GM12878 (cell line): Measurements from ENCODE around the gene KRTAP12-4. TPM values are rescaled to one million over a fixed set of nuclear protein-coding genes. Genes with fewer than 3 reads are reported as not detected.
"Not testable (repeated sequence)": the region's sequence is repeated elsewhere in the genome, so short reads cannot be mapped to it uniquely, and the experiment has no call there.

Experiments
- ATAC-seq: fragments of 200-7000 bp; cut with Tn5 transposase; 3 replicates; pipeline ENCODE4 v1.9.1; 2020; ENCODE audit warnings: mild to moderate bottlenecking, moderate library complexity
- BruUV-seq: library from RNA; stranded (reverse); fragments of 400-500 nt; replicated peaks from 2 replicates; lab custom pipeline; 2021; lab: Mats Ljungman, UMichigan
- CTCF ChIA-PET: fragments of 300-600 bp; sonication (Branson Sonifier 250); formaldehyde crosslinking; extraction: SDS; loops from one replicate; lab custom pipeline; 2021; ENCODE audit warnings: inconsistent platforms; lab: Yijun Ruan, JAX
- POLR2A ChIA-PET: fragments of 350-600 bp; formaldehyde crosslinking; extraction: SDS; loops from one replicate; lab custom pipeline; 2021; ENCODE audit warnings: inconsistent platforms; lab: Charles Lee
- RAD21 ChIA-PET: fragments of 300-600 bp; sonication (Branson Sonifier 250); formaldehyde crosslinking; loops from one replicate; lab custom pipeline; 2023; ENCODE audit warnings: antibody characterized with exemption; ENCODE audit not compliant: unreplicated experiment; lab: Charles Lee
- SMC1A ChIA-PET: fragments of 300-600 bp; sonication (Branson Sonifier 250); formaldehyde crosslinking; loops from one replicate; lab custom pipeline; 2023; ENCODE audit not compliant: unreplicated experiment, uncharacterized antibody; lab: Charles Lee
- DNase-seq: peaks from one replicate; pipeline ENCODE4 v3.0.0-alpha.2; 2011; ENCODE audit warnings: low read depth, low spot score
- FAIRE-seq: peaks from 3 replicates; lab custom pipeline; 2011; peaks lifted over from hg19 to GRCh38; lab: Jason Lieb, UNC
- H2AFZ ChIP-seq: 2 replicates; pipeline ENCODE4 v1.6.0; 2011; ENCODE audit warnings: low read depth, low read length, control low read depth; ENCODE audit not compliant: control insufficient read depth
- H3K27ac ChIP-seq: 2 replicates; pipeline ENCODE4 v1.5.1; 2011; ENCODE audit warnings: control low read depth; ENCODE audit not compliant: control insufficient read depth, insufficient read depth
- H3K27me3 ChIP-seq, 2 experiments: replicated peaks in 1 of 2; 2 replicates each; pipeline versions ENCODE4 v1.6.0 to v1.6.1; 2011; ENCODE audit warnings: low read length in 1 of 2; ENCODE audit not compliant: control insufficient read depth in 2 of 2, insufficient read depth in 2 of 2
- H3K36me3 ChIP-seq, 2 experiments: 2 replicates each; pipeline ENCODE4 v1.5.1; 2011; ENCODE audit warnings: low read length in 1 of 2; ENCODE audit not compliant: control insufficient read depth in 2 of 2, insufficient read depth in 2 of 2
- H3K4me1 ChIP-seq: 2 replicates; pipeline ENCODE4 v1.6.1; 2011; ENCODE audit warnings: mild to moderate bottlenecking, low read length, moderate library complexity, mixed read lengths; ENCODE audit not compliant: control insufficient read depth, insufficient read depth
- H3K4me2 ChIP-seq: 2 replicates; pipeline ENCODE4 v1.6.0; 2011; ENCODE audit warnings: control low read depth; ENCODE audit not compliant: control insufficient read depth, insufficient read depth
- H3K4me3 ChIP-seq: fragments of 200-600 bp; sonication (generic); 2 replicates; pipeline ENCODE4 v1.5.1; 2016
- H3K79me2 ChIP-seq: 2 replicates; pipeline ENCODE4 v1.6.0; 2011; ENCODE audit warnings: low read length; ENCODE audit not compliant: control insufficient read depth, insufficient read depth
- H3K9ac ChIP-seq: 2 replicates; pipeline ENCODE4 v1.8.0; 2011; ENCODE audit warnings: low read length, control low read depth, mixed read lengths; ENCODE audit not compliant: control insufficient read depth, insufficient read depth
- H3K9me3 ChIP-seq: replicated peaks from 3 replicates; pipeline ENCODE4 v1.5.1; 2011; ENCODE audit warnings: mild to moderate bottlenecking, low read length; ENCODE audit not compliant: control insufficient read depth, insufficient read depth
- H4K20me1 ChIP-seq: 2 replicates; pipeline ENCODE4 v1.6.0; 2011; ENCODE audit not compliant: control insufficient read depth, insufficient read depth
- ASH2L ChIP-seq: fragments of 300-600, 200-600 bp; sonication (generic); IDR thresholded peaks from 2 replicates; pipeline ENCODE4 v1.6.1; 2017; ENCODE audit warnings: low read depth, mild to moderate bottlenecking, borderline replicate concordance
- CREM ChIP-seq: IDR thresholded peaks from 2 replicates; pipeline ENCODE4 v1.6.1; 2014; ENCODE audit warnings: antibody characterized with exemption, low read depth
- FOXM1 ChIP-seq: IDR thresholded peaks from 2 replicates; pipeline ENCODE4 v1.6.1; 2012; ENCODE audit warnings: low read depth, mild to moderate bottlenecking, inconsistent platforms, low read length, moderate library complexity
- HCFC1 ChIP-seq: fragments of 150-350 bp; IDR thresholded peaks from 2 replicates; pipeline ENCODE4 v1.6.1; 2014; ENCODE audit warnings: low read length
- HDAC2 ChIP-seq: fragments of 200-600 bp; sonication (generic); IDR thresholded peaks from 2 replicates; pipeline ENCODE4 v1.6.1; 2017
- KLF5 ChIP-seq: fragments of 450-650 bp; IDR thresholded peaks from 2 replicates; pipeline ENCODE4 v1.6.1; 2014; ENCODE audit warnings: mild to moderate bottlenecking; ENCODE audit not compliant: partially characterized antibody
- NR2C2 ChIP-seq: IDR thresholded peaks from 2 replicates; pipeline ENCODE4 v1.6.1; 2011; ENCODE audit warnings: borderline replicate concordance, low read depth; ENCODE audit not compliant: control insufficient read depth, insufficient read length
- RAD21 ChIP-seq: IDR thresholded peaks from 2 replicates; pipeline ENCODE4 v1.6.1; 2011; ENCODE audit warnings: mild to moderate bottlenecking, low read depth, low read length, moderate library complexity; ENCODE audit not compliant: insufficient read depth
- RFX5 ChIP-seq: IDR thresholded peaks from 2 replicates; pipeline ENCODE4 v1.6.1; 2011; ENCODE audit warnings: low read depth, low read length, improper control_type of control experiment
- STAT3 ChIP-seq: IDR thresholded peaks from 2 replicates; pipeline ENCODE4 v1.6.1; 2011; ENCODE audit warnings: low read depth, low read length, improper control_type of control experiment
- SUPT20H ChIP-seq: IDR thresholded peaks from 2 replicates; pipeline ENCODE4 v1.6.1; 2011; ENCODE audit warnings: low read depth, mild to moderate bottlenecking, low read length, moderate library complexity, borderline replicate concordance; ENCODE audit not compliant: control insufficient read depth
- TAF1 ChIP-seq: IDR thresholded peaks from 2 replicates; pipeline ENCODE4 v1.6.1; 2011; ENCODE audit warnings: mild to moderate bottlenecking, low read depth, low read length, borderline replicate concordance
- ZBED1 ChIP-seq: IDR thresholded peaks from 2 replicates; pipeline ENCODE4 v1.6.1; 2016; ENCODE audit warnings: borderline replicate concordance
- ZNF274 ChIP-seq: IDR thresholded peaks from one replicate; pipeline ENCODE4 v1.8.0; 2011; ENCODE audit not compliant: insufficient read length, insufficient read depth
- ZNF622 ChIP-seq: fragments of 450-650 bp; IDR thresholded peaks from 2 replicates; pipeline ENCODE4 v1.6.1; 2017; ENCODE audit warnings: mild to moderate bottlenecking, inconsistent platforms
- WGBS: methylation state at CpG from one replicate; pipeline ENCODE4 v1.1.6; 2016; ENCODE audit warnings: low lambda C conversion rate; ENCODE audit not compliant: insufficient replicate concordance, insufficient coverage; ENCODE audit errors: missing lambda C conversion rate; 5-methylcytosine and 5-hydroxymethylcytosine counted together
- in situ Hi-C: fragments of 300-500 bp; cut with MboI; formaldehyde crosslinking; loops from 9 replicates; pipeline ENCODE4 v1.14.3; 2018; ENCODE audit warnings: mixed read lengths
- intact Hi-C: fragments of 100-400 bp; cut with micrococcal nuclease; formaldehyde crosslinking; loops from one replicate; pipeline ENCODE4 v1.14.2; 2022; ENCODE audit not compliant: unreplicated experiment
- polyA plus RNA-seq, 11 experiments: library from polyadenylated mRNA; depleted of rRNA in 4 of 11; unstranded in 6 of 11; stranded (reverse) in 5 of 11; fragments of >200 nt; fragmentation: Nextera tagmentation in 4 of 11; fragmentation: Illumina TruSeq in 1 of 11; extraction: Ambion mirVana in 4 of 11; extraction: Trizol in 1 of 11; gene quantifications; 1 replicate in 1 of 11; 2 replicates in 10 of 11; pipeline versions ENCODE4 v1.2.1 to v1.2.3, GENCODE V29; 2011 to 2016; ENCODE audit warnings: inconsistent platforms in 2 of 11, missing spikeins in 2 of 11, low read depth in 1 of 11
- total RNA-seq, 4 experiments: library from RNA; depleted of rRNA in 3 of 4; stranded (reverse); fragments of >200 nt in 3 of 4; fragmentation: Illumina TruSeq in 1 of 4; extraction: Trizol in 1 of 4; gene quantifications; 2 replicates each; pipeline versions ENCODE4 v1.2.1 to v1.2.3, GENCODE V29; 2013 to 2021

The KRTAP12-4 gene
- total and polyA plus RNA-seq, 10 of the 15 experiments (the other 5 are each of a cell fraction or from before 2014, with no cell fraction given) = not detected

DNA sequence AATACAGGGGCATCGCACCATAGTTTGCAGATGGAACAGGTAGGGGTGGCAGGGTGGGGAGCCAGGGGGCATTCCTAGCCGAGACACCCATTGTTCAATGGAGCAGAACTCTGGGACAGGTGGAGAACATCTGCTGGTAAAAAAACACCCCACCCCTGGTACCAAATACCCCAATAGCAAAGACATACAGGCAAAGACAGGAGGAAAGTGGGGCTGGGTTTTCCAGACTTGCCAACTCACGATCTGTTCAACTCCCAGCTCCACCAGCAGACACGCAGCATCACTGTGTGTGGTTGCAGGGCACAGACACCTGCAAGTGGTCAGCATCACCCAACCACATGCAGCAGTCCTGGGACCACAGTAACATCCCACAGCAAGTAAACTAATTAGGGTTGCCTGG is 42.9 kb downstream of the KRTAP12-4 start:
- no peak overlapping the region for H3K4me2 ChIP-seq
- 3% methylated on average over 4 of the region's 4 CpGs for WGBS
- ChIA-PET SMC1A (no interaction called here), CTCF (no interaction called here), POLR2A (no interaction called here), RAD21 (no interaction called here)
- intact Hi-C loops = no loop called here
- H3K36me3 ChIP-seq = no peaks in the 10 kb centered on the region
- no peak overlapping the region for H2AFZ ChIP-seq
- no TSS peak for BruUV-seq
- H3K79me2 ChIP-seq = no peaks in the 10 kb centered on the region
- DNase-seq (no peak), FAIRE-seq (no peak), ATAC-seq (no peak)
- H4K20me1 ChIP-seq = no peaks in the 10 kb centered on the region
- H3K4me3 ChIP-seq = no peak overlapping the region
- H3K9me3 ChIP-seq = peaks cover 2% of the 10 kb centered on the region; the same call in 1 of the 3 replicates
- in situ Hi-C loops = no loop called here
- no peak overlapping the region for H3K27ac ChIP-seq
- H3K4me1 ChIP-seq = no peaks in the 10 kb centered on the region
- no peak for TF ChIP-seq NR2C2
- TF ChIP-seq ZBED1 = no peak
- no peak for TF ChIP-seq HCFC1
- TF ChIP-seq KLF5 = no peak
- TF ChIP-seq SUPT20H = no peak
- no peak for TF ChIP-seq RFX5
- TF ChIP-seq STAT3 = no peak
- no peak for TF ChIP-seq FOXM1
- no peak for TF ChIP-seq ZNF274
- TF ChIP-seq RAD21 = no peak
- TF ChIP-seq ZNF622 = no peak
- no peak for TF ChIP-seq TAF1
- no peak for TF ChIP-seq HDAC2
- TF ChIP-seq ASH2L = no peak
- no peak for TF ChIP-seq CREM
- no peaks in the 10 kb centered on the region for H3K27me3 ChIP-seq
- no peak overlapping the region for H3K9ac ChIP-seq

DNA sequence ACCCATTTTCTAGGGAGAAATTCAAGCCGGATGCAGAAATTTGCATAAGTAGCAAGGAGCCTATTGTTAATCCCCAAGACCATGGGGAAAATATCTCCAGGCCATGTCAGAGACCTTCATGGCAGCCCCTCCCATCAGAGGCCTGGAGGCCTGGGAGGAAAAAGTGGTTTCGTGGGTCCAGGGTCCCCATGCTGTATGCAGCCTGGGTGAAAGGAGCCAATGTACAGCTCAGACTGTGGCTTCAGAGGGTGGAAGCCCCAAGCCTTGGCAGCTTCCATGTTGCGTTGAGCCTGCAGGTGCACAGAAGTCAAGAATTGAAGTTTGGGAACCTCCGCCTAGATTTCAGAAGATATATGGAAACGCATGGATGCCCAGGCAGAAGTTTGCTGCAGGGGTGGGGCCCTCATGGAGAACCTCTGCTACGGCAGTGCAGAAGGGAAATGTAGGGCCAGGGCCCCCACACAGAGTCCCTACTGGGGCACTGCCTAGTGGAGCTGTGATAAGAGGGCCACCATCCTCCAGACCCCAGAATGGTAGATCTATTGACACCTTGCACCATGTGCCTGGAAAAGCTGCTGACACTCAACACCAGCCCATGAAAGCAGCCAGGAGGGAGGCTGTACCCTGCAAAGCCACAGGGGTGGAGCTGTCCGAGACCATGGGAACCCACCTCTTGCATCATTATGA is 44.2 kb downstream of the KRTAP12-4 start:
- CTCF ChIA-PET, intact Hi-C loops, H3K27ac ChIP-seq, H3K36me3 ChIP-seq, H3K9ac ChIP-seq, H3K9me3 ChIP-seq, H4K20me1 ChIP-seq, DNase-seq, H3K27me3 ChIP-seq, ATAC-seq, H3K4me2 ChIP-seq, H2AFZ ChIP-seq, FAIRE-seq, H3K4me1 ChIP-seq, SMC1A ChIA-PET, BruUV-seq, POLR2A ChIA-PET, H3K79me2 ChIP-seq, H3K4me3 ChIP-seq, in situ Hi-C loops, RAD21 ChIA-PET: not testable (repeated sequence)
- 42% methylated on average over 7 of the region's 7 CpGs for whole genome bisulfite sequencing
